GM12801 (cell line): ENCODE measurements around the gene UCMA.

Source experiments
- TF ChIP-seq, protein P1 (sequence below): IDR thresholded peaks from one replicate; pipeline ENCODE4 v1.5.1; 2011; ENCODE audit warnings: control low read depth; ENCODE audit not compliant: insufficient read length; ENCODE audit errors: extremely low read depth

UCMA gene

DNA sequence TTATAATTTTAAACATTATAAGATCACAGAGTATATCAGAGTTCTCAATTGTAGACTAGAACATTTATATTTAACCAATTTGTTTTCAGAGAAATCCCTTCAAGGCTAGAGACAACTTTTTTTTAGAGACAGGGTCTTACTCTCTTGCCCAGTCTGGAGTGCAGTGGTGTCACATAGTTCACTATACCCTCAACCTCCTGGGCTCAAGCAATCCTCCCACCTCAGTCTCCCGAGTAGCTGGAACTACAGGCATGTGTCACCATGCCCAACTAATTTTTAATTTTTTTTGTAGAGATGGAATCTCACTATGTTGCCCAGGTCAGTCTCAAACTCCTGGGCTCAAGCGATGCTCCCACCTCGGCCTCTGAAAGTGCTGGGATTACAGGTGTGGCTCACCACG is 15.3 kb downstream of the UCMA start:
- TF ChIP-seq, protein P1, sequence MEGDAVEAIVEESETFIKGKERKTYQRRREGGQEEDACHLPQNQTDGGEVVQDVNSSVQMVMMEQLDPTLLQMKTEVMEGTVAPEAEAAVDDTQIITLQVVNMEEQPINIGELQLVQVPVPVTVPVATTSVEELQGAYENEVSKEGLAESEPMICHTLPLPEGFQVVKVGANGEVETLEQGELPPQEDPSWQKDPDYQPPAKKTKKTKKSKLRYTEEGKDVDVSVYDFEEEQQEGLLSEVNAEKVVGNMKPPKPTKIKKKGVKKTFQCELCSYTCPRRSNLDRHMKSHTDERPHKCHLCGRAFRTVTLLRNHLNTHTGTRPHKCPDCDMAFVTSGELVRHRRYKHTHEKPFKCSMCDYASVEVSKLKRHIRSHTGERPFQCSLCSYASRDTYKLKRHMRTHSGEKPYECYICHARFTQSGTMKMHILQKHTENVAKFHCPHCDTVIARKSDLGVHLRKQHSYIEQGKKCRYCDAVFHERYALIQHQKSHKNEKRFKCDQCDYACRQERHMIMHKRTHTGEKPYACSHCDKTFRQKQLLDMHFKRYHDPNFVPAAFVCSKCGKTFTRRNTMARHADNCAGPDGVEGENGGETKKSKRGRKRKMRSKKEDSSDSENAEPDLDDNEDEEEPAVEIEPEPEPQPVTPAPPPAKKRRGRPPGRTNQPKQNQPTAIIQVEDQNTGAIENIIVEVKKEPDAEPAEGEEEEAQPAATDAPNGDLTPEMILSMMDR: no peak

DNA sequence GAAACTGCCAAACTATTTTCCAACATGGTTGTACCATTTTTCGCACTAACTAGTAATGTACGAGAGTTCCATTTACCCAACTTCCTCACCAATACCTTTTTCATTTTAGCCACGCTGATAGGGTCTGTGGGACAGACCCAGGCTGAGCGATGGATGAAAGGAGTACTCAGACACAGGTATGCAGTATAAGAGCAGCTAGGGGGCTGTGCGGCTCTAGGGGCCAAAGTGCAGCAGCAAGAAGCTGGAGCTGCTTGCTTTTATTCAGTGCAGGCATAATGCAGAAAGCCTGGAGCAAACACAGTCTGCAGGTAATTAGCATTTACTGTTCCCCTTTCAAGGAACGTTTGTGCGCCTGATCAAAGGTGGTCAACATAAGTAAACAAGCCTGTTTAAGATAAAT is 21.0 kb downstream of the UCMA start:
- TF ChIP-seq, protein P1: no peak

DNA sequence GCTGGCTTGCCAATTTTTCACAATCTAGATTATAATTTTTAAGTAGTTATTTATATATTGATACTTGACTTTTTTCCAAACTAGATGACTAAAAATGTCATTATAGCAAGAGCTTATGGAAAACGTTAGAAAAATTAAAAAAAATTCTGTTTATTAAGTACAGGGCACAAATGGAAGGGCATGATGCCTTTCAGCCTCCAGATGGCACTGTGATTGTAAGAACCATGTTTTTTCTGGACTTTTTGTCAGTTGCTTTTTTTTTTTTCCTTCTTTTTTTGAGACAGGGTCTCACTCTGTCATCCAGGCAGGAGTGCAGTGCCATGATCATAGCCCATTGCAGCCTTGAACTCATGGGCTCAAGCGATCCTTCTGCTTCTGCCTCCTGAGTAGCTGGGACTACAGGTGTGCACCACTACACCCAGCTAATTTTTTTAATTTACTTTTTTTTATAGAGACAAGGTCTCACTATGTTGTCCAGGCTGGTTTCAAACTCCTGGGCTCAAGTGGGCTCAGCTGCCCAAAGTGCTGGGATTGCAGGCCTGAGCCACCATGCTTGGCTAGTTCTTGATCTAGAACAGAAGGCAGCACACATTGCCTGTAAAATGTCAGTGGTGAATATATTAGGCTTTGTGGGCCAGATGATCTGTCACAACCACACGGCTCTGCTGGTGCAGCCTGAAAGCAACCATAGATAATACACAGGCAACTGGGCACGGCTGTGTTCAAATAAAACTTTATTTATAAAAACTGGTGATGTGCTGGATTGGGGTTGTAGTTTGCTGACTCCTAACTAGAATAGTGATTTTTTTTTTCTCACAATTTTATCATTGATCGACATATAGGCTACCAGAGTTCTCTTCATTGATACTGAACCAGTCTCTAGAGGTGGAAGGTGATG is 27.4 kb downstream of the UCMA start:
- TF ChIP-seq, protein P1: no peak

DNA sequence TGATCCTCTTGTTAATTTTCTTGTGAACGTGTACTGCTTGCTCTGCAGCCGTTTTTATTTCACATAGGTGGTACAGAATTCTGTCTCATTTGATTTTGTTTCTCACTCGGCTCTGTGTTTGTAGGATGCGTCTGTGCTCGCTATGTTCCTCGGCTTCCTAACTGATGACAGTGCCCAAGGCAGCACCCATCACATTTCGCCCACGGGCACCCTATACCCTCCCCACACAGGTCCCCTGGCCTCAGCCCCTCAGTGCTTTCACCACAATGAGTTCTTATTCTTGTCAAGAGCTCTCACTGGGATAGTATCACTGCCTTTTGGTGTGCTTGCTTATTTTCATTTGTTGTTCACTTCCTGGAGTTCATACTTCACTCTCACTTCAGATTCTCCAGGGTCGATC is 28.1 kb downstream of the UCMA start:
- TF ChIP-seq, protein P1: no peak

DNA sequence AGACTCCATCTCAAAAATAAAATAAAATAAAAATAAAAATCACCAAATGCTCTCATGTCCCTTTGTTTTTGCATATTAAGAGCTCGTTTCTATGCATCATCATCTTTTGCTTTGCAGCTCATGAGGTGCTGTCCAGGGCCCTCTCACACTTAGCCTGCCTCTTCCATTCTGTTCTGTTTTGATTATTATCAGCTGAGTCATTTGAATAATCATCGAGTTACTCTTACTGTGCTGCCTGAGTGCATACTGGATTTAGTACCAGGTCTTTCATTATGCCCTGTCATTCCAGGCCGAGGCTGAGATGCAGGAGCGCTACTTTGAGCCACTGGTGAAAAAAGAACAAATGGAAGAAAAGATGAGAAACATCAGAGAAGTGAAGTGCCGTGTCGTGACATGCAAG is 33.0 kb downstream of the UCMA start:
- TF ChIP-seq, protein P1: no peak

DNA sequence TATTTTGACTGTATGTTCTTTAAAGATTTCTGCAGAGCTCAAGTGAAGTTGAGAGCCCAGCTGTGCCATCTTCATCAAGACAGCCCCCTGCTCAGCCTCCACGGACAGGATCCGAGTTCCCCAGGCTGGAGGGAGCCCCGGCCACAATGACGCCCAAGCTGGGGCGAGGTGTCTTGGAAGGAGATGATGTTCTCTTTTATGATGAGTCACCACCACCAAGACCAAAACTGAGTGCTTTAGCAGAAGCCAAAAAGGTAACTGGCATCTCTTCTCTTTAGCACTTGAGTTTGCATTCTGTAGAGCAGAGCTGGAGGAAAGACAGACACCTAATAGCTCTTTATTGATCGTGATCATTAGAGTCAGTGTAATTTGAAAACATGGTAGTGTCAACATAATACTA is 39.2 kb downstream of the UCMA start:
- TF ChIP-seq, protein P1: no peak

DNA sequence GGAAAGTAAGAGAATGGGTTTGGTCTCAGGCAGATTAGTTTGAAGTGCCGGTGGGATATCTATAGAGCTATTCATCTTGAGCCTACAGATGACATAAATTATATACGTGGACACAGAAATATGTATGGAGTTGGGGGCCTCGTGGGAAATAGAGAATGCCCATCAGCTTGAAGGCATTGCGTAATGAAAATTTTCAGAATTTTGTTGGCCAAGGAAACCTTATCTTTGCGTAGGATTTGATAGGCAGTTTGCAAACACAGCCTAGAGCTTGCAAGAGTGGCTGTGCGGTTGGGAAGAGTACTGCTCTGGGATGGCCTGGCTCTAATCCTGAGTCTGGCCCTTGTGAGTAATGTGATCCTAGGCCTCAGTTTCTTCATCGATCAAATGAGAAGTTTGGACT is 40.5 kb downstream of the UCMA start:
- TF ChIP-seq, protein P1: no peak

DNA sequence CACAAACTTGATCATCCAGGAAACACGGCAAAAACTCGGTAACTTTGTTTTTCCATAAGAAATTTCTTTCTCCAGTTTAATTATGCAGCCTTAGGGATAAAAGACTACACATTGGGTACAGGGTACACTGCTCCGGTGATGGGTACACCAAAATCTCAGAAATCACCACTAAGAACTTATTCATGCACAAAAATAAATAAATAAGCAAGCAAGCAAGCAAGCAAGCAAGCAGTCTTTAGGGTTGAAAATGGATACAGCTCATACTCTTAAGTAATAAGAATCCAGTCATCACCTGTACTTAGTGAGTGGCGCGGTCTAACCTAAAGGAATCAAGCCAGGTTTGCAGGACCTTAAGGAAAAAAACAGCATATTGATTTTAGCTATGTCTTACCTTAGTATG is 42.8 kb downstream of the UCMA start:
- TF ChIP-seq, protein P1: no peak
